K562 (cell line): ENCODE measurements around the gene NXF3. TPM values are rescaled to one million over a fixed set of nuclear protein-coding genes. Genes with fewer than 3 reads are reported as not detected.

Source experiments
- ARID1B ChIP-seq: fragments of 450-650 bp; IDR thresholded peaks from 2 replicates; pipeline ENCODE4 v1.6.1; 2016; ENCODE audit warnings: antibody characterized with exemption, mild to moderate bottlenecking, inconsistent platforms
- CBX1 ChIP-seq: sonication (generic); IDR thresholded peaks from 2 replicates; pipeline ENCODE4 v1.6.1; 2016; ENCODE audit warnings: antibody characterized with exemption, low read depth, mild to moderate bottlenecking
- CBX8 ChIP-seq: fragments of 200-600 bp; sonication (generic); IDR thresholded peaks from 2 replicates; pipeline ENCODE4 v1.6.1; 2012; ENCODE audit warnings: borderline replicate concordance, mixed run types, low read depth, mild to moderate bottlenecking, moderate library complexity, mixed read lengths, low read length, control low read depth, inconsistent platforms; ENCODE audit not compliant: poor library complexity, severe bottlenecking; ENCODE audit errors: extremely low read depth
- CC2D1A ChIP-seq: fragments of 450-650 bp; IDR thresholded peaks from 2 replicates; pipeline ENCODE4 v1.6.1; 2017; ENCODE audit warnings: mild to moderate bottlenecking
- CCNT2 ChIP-seq: IDR thresholded peaks from 2 replicates; pipeline ENCODE4 v1.6.1; 2011; ENCODE audit warnings: borderline replicate concordance, low read depth, mild to moderate bottlenecking, moderate library complexity, mixed read lengths, low read length; ENCODE audit not compliant: insufficient read length; ENCODE audit errors: extremely low read depth
- FOXK2 ChIP-seq, 2 experiments: fragments of 450-650 bp; IDR thresholded peaks in 1 of 2; conservative IDR thresholded peaks in 1 of 2; 2 replicates each; pipeline ENCODE4 v1.6.1; 2016; ENCODE audit warnings: low read depth in 2 of 2, mild to moderate bottlenecking in 1 of 2
- LARP7 ChIP-seq: fragments of 450-650 bp; IDR thresholded peaks from 2 replicates; pipeline ENCODE4 v1.6.1; 2016
- MED1 ChIP-seq: sonication (generic); formaldehyde crosslinking; IDR thresholded peaks from 2 replicates; pipeline ENCODE4 v1.8.1; 2023; ENCODE audit warnings: missing genetic modification reagents, borderline replicate concordance
- MEF2A ChIP-seq: IDR thresholded peaks from 2 replicates; pipeline ENCODE4 v1.6.1; 2011; ENCODE audit warnings: low read depth, mild to moderate bottlenecking, low read length, moderate library complexity; ENCODE audit not compliant: control insufficient read depth
- NR4A1 ChIP-seq, 2 experiments: fragments of 250-450 bp in 1 of 2; fragments of 450-650 bp in 1 of 2; sonication (Bioruptor Pico) in 1 of 2; IDR thresholded peaks; 2 replicates each; pipeline versions ENCODE4 v1.4.0 to v1.6.1; 2016 to 2020; ENCODE audit warnings: mild to moderate bottlenecking in 2 of 2, missing compliant biosample characterization in 1 of 2, missing genetic modification characterization in 1 of 2, moderate library complexity in 1 of 2
- TSC22D4 ChIP-seq: fragments of 450-650 bp; IDR thresholded peaks from 2 replicates; pipeline ENCODE4 v1.6.1; 2016; ENCODE audit warnings: missing genetic modification characterization, missing biosample characterization, control low read depth
- ZNF212 ChIP-seq: fragments of 450-650 bp; formaldehyde crosslinking; IDR thresholded peaks from 2 replicates; pipeline ENCODE4 v1.4.0; 2020; ENCODE audit warnings: mild to moderate bottlenecking
- ZNF785 ChIP-seq: fragments of 250-450 bp; sonication (Bioruptor Pico); IDR thresholded peaks from 2 replicates; pipeline ENCODE4 v1.4.0; 2020; ENCODE audit warnings: mild to moderate bottlenecking
- polyA plus RNA-seq, 8 experiments: library from polyadenylated mRNA; depleted of rRNA in 4 of 8; stranded (reverse) in 5 of 8; unstranded in 3 of 8; fragments of >200 nt; fragmentation: Nextera tagmentation in 2 of 8; fragmentation: Illumina TruSeq in 1 of 8; extraction: Ambion mirVana in 2 of 8; extraction: Trizol in 1 of 8; gene quantifications; 2 replicates each; pipeline versions ENCODE4 v1.2.1 to v1.2.3, GENCODE V29; 2011 to 2014; ENCODE audit warnings: inconsistent platforms in 1 of 8, missing spikeins in 1 of 8
- total RNA-seq, 7 experiments: library from RNA; depleted of rRNA in 6 of 7; stranded (reverse); fragments of >200 nt in 6 of 7; fragmentation: Illumina TruSeq in 2 of 7; extraction: Trizol in 2 of 7; gene quantifications; 2 replicates each; pipeline versions ENCODE4 v1.2.1 to v1.2.3, GENCODE V29; 2011 to 2021; ENCODE audit warnings: low replicate concordance in 1 of 7
- TF ChIP-seq, protein P1 (sequence below): fragments of 450-650 bp; IDR thresholded peaks from 2 replicates; pipeline ENCODE4 v1.6.1; 2016; ENCODE audit warnings: mild to moderate bottlenecking
- TF ChIP-seq, protein P2 (sequence below), 2 experiments: fragments of 450-650 bp in 1 of 2; IDR thresholded peaks; 2 replicates each; pipeline ENCODE4 v1.6.1; 2011 to 2017; ENCODE audit warnings: low read depth in 2 of 2, antibody characterized with exemption in 1 of 2, borderline replicate concordance in 1 of 2, low read length in 1 of 2, mild to moderate bottlenecking in 1 of 2, mixed read lengths in 1 of 2; ENCODE audit not compliant: control insufficient read depth in 1 of 2
- TF ChIP-seq, protein P3 (sequence below): fragments of 250-450 bp; sonication (Bioruptor Pico); IDR thresholded peaks from 2 replicates; pipeline ENCODE4 v1.8.0; 2022; ENCODE audit warnings: moderate library complexity, mild to moderate bottlenecking, inconsistent platforms
- TF ChIP-seq, protein P4 (sequence below): fragments of 250-450 bp; sonication (Bioruptor Pico); IDR thresholded peaks from 2 replicates; pipeline ENCODE4 v1.4.0; 2020; ENCODE audit warnings: borderline replicate concordance

NXF3 gene
- total and polyA plus RNA-seq, 9 of the 15 experiments (the other 6 are each of a cell fraction or from before 2014, with no cell fraction given): 0.18 to 0.40 (median 0.28) TPM; not detected in 2

DNA sequence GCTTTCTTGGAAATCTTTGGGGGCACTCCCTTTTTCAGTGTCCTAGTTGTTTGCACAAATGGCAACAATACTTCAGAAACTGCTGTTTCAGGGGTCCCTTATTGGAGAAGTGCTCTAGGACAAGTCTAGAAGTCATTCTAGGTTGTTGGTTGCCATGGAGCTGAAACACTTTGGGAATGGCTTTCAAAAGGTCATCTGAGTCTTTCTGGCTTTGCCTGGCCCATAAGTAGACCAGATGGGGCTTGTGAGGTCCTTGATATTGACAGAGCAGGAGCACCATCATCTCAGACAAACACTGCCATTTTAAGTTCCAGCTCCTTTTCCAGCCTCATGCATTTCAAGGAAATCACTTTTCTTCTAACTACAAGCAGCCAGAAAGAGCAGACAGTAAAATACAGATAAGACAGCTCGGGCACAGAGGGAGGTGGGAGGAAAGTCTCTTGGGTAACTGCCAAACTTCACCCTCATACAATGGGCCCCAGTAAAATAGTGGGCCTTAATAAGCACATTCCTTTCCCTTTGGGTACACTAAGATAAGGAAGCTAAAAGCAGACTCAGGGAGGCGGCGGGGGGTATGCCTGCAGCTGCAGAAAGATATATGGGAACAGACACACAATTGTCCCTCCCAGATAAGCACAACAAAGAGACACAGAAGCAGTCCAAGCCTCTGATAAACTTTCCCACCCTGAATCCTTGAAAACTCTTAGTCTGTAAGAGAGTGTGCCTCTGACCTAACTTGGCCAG is 8.5 kb upstream of the NXF3 start (continued):
- TF ChIP-seq, protein P1, sequence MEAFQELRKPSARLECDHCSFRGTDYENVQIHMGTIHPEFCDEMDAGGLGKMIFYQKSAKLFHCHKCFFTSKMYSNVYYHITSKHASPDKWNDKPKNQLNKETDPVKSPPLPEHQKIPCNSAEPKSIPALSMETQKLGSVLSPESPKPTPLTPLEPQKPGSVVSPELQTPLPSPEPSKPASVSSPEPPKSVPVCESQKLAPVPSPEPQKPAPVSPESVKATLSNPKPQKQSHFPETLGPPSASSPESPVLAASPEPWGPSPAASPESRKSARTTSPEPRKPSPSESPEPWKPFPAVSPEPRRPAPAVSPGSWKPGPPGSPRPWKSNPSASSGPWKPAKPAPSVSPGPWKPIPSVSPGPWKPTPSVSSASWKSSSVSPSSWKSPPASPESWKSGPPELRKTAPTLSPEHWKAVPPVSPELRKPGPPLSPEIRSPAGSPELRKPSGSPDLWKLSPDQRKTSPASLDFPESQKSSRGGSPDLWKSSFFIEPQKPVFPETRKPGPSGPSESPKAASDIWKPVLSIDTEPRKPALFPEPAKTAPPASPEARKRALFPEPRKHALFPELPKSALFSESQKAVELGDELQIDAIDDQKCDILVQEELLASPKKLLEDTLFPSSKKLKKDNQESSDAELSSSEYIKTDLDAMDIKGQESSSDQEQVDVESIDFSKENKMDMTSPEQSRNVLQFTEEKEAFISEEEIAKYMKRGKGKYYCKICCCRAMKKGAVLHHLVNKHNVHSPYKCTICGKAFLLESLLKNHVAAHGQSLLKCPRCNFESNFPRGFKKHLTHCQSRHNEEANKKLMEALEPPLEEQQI: peak; percentile 89
- TF ChIP-seq ARID1B (peak; percentile 99), FOXK2 (conservative IDR thresholded peaks at IDR 0.05 in 1 of 2, IDR thresholded peaks at IDR 0.05 in 1 of 2; ENCODE audit: low read depth in 2 of 2) (peak in 1 of 2 experiments; percentile 22; a peak in 1 of 4 replicates), TSC22D4 (tag) (no peak), NR4A1 (CRISPR knock-in tag; IDR thresholded peaks at IDR 0.05) (no peak), NR4A1 (tag; IDR thresholded peaks at IDR 0.05) (peak; percentile 95), ZNF785 (no peak), ZNF212 (no peak), MEF2A (0 out of 2 replicates have a peak, but pooled peaks have one; percentile 38), LARP7 (no peak), CBX8 (no peak), MED1 (CRISPR knock-in tag) (no peak), CC2D1A (peak; percentile 97), CBX1 (no peak), CCNT2 (peak; percentile 94)
- TF ChIP-seq, protein P2, sequence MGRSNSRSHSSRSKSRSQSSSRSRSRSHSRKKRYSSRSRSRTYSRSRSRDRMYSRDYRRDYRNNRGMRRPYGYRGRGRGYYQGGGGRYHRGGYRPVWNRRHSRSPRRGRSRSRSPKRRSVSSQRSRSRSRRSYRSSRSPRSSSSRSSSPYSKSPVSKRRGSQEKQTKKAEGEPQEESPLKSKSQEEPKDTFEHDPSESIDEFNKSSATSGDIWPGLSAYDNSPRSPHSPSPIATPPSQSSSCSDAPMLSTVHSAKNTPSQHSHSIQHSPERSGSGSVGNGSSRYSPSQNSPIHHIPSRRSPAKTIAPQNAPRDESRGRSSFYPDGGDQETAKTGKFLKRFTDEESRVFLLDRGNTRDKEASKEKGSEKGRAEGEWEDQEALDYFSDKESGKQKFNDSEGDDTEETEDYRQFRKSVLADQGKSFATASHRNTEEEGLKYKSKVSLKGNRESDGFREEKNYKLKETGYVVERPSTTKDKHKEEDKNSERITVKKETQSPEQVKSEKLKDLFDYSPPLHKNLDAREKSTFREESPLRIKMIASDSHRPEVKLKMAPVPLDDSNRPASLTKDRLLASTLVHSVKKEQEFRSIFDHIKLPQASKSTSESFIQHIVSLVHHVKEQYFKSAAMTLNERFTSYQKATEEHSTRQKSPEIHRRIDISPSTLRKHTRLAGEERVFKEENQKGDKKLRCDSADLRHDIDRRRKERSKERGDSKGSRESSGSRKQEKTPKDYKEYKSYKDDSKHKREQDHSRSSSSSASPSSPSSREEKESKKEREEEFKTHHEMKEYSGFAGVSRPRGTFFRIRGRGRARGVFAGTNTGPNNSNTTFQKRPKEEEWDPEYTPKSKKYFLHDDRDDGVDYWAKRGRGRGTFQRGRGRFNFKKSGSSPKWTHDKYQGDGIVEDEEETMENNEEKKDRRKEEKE (IDR thresholded peaks at IDR 0.05; ENCODE audit: borderline replicate concordance in 1 of 2, control insufficient read depth in 1 of 2, low read depth in 2 of 2, low read length in 1 of 2): no peak
- TF ChIP-seq, protein P3, sequence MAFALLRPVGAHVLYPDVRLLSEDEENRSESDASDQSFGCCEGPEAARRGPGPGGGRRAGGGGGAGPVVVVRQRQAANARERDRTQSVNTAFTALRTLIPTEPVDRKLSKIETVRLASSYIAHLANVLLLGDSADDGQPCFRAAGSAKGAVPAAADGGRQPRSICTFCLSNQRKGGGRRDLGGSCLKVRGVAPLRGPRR: no peak
- TF ChIP-seq, protein P4, sequence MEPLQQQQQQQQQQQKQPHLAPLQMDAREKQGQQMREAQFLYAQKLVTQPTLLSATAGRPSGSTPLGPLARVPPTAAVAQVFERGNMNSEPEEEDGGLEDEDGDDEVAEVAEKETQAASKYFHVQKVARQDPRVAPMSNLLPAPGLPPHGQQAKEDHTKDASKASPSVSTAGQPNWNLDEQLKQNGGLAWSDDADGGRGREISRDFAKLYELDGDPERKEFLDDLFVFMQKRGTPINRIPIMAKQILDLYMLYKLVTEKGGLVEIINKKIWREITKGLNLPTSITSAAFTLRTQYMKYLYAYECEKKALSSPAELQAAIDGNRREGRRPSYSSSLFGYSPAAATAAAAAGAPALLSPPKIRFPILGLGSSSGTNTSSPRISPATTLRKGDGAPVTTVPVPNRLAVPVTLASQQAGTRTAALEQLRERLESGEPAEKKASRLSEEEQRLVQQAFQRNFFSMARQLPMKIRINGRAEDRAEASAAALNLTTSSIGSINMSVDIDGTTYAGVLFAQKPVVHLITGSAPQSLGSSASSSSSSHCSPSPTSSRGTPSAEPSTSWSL (CRISPR knock-in tag): no peak
